Measurements from ENCODE around the gene BMS1. TPM values are rescaled to one million over a fixed set of nuclear protein-coding genes. Genes with fewer than 3 reads are reported as not detected.
A peak's percentile ranks its signal among the peaks of the same experiment; 100 is the strongest.
"Not testable (repeated sequence)": the region's sequence is repeated elsewhere in the genome, so short reads cannot be mapped to it uniquely, and the experiment has no call there.

The BMS1 gene, protein sequence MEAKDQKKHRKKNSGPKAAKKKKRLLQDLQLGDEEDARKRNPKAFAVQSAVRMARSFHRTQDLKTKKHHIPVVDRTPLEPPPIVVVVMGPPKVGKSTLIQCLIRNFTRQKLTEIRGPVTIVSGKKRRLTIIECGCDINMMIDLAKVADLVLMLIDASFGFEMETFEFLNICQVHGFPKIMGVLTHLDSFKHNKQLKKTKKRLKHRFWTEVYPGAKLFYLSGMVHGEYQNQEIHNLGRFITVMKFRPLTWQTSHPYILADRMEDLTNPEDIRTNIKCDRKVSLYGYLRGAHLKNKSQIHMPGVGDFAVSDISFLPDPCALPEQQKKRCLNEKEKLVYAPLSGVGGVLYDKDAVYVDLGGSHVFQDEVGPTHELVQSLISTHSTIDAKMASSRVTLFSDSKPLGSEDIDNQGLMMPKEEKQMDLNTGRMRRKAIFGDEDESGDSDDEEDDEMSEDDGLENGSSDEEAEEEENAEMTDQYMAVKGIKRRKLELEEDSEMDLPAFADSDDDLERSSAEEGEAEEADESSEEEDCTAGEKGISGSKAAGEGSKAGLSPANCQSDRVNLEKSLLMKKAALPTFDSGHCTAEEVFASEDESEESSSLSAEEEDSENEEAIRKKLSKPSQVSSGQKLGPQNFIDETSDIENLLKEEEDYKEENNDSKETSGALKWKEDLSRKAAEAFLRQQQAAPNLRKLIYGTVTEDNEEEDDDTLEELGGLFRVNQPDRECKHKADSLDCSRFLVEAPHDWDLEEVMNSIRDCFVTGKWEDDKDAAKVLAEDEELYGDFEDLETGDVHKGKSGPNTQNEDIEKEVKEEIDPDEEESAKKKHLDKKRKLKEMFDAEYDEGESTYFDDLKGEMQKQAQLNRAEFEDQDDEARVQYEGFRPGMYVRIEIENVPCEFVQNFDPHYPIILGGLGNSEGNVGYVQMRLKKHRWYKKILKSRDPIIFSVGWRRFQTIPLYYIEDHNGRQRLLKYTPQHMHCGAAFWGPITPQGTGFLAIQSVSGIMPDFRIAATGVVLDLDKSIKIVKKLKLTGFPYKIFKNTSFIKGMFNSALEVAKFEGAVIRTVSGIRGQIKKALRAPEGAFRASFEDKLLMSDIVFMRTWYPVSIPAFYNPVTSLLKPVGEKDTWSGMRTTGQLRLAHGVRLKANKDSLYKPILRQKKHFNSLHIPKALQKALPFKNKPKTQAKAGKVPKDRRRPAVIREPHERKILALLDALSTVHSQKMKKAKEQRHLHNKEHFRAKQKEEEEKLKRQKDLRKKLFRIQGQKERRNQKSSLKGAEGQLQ
- 10 to 100 TPM; 11.5 to 17.4 (median 16.7) TPM for total RNA-seq

DNA sequence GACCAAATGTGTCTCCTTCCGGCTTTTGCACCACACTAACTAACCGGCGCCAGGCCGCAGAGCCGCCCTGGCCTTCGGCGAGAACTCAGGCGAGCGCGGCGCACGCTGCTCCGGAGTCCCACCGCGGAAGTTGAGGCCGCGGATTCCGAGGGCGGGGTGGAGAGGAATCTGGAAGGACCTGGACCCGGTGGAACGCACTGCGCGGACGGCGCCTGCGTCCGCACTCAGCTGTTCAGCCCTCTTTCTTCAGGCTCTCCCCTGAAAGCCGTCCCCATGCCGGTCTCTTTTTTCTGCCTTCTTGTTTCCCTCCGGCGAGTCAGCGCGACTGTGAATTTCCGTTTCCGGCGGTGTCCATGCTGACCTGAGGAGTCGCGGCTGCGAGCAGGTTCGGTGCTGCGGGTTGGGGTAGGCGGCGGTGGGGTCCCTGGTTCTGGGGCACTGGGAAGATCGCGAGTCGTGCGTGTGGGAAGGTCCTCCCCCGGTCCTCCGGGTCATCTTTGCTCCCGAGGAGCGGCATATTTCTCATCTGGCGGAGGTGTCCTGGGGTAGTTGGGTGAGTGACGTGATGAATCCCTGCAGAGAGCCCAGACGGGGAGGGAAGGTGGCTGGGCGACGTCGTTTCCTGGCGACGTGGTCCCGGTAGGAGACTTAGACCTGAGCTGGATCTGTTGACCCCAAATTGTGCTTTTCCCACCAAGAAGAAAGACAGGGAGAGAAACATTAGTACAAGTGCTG is at the start of gene BMS1:
Gene BMS1 (plus strand): TSS at position 350 of the 735 bp plus-strand sequence. CDS start 1,600 bp downstream, outside the sequence.
- no peaks in the 10 kb centered on the region for H3K9me3 ChIP-seq
- peak; percentile 66 for DNase-seq
- intact Hi-C loops (cut with DNase I): no loop called here
- WGBS, 2 donors: 0% methylated on average over 7 to 19 of the region's 60 CpGs
- H3K27me3 ChIP-seq: peaks cover 0 to 8% (median 0%) of the 10 kb centered on the region in 4 donors
- peak within 1 kb of the TSS; percentile 50 to 88 (median 81) for H3K4me3 ChIP-seq
- TF ChIP-seq, protein P1, sequence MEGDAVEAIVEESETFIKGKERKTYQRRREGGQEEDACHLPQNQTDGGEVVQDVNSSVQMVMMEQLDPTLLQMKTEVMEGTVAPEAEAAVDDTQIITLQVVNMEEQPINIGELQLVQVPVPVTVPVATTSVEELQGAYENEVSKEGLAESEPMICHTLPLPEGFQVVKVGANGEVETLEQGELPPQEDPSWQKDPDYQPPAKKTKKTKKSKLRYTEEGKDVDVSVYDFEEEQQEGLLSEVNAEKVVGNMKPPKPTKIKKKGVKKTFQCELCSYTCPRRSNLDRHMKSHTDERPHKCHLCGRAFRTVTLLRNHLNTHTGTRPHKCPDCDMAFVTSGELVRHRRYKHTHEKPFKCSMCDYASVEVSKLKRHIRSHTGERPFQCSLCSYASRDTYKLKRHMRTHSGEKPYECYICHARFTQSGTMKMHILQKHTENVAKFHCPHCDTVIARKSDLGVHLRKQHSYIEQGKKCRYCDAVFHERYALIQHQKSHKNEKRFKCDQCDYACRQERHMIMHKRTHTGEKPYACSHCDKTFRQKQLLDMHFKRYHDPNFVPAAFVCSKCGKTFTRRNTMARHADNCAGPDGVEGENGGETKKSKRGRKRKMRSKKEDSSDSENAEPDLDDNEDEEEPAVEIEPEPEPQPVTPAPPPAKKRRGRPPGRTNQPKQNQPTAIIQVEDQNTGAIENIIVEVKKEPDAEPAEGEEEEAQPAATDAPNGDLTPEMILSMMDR (IDR thresholded peaks at IDR 0.05): peak in 2 of 6 experiments; percentile 10 to 31
- TF ChIP-seq POLR2A (IDR thresholded peaks at IDR 0.05): peak in 2 of 4 donors; percentile 33 to 71
- peaks cover 0 to 35% (median 11%) of the 10 kb centered on the region in 3 donors for H3K36me3 ChIP-seq
- peaks cover 0 to 21% (median 10%) of the 10 kb centered on the region in 3 donors for H3K4me1 ChIP-seq
- peak within 1 kb of the TSS; percentile 89 to 93 (median 91) for H3K27ac ChIP-seq

DNA sequence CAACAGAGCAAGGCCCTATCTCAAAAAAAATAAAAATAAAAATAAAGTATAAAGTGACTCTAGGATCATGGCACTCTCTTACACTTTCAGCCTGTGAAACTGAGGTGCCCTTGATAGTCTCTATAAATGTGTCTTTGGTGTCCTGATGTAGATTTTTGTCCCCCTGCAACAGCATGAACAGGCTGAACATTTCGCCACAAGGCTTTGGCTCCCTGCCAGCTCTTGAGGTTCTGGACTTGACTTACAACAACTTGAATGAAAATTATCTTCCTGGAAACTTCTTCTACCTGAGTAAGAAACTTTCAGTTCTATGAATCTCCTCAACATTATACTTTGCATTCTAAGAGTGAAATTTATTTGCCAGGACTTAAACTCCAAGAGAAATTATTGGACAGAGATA is 48.1 kb upstream of the BMS1 start:
- H3K27me3 ChIP-seq: peaks cover 0 to 16% (median 0%) of the 10 kb centered on the region in 4 donors
- DNase-seq: no peak
- H3K27ac ChIP-seq: no peak overlapping the region
- H3K4me1 ChIP-seq: no peaks in the 10 kb centered on the region
- intact Hi-C loops (cut with DNase I): no loop called here
- H3K4me3 ChIP-seq: no peak overlapping the region
- no peaks in the 10 kb centered on the region for H3K36me3 ChIP-seq
- 11 to 50% methylated on average over 1 of the region's 1 CpG for WGBS, 2 donors
- TF ChIP-seq, protein P1 (IDR thresholded peaks at IDR 0.05): no peak
- no peak for TF ChIP-seq POLR2A (IDR thresholded peaks at IDR 0.05)
- no peaks in the 10 kb centered on the region for H3K9me3 ChIP-seq

DNA sequence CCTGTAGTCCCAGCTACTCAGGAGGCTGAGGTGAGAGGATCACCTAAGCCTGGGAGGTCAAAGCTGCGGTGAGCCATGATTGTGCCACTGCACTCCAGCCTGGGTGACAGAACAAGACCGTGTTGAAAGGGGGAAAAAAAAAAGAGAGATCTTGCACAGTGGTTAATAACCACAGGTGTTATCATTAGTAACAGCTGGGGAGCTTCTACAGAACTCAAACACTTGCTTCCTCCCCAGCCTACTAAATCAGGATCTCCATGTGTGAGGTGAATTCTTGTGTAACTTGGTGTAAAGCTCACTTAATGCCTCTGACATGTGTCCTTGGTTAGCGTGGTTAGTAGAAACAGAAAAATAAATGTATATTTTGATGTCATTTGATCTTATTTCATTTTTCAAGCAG is 43.9 kb upstream of the BMS1 start:
- intact Hi-C loops (cut with DNase I): no loop called here
- Histone ChIP-seq H3K9me3 (peaks cover 0 to 13% (median 5%) of the 10 kb centered on the region in 3 donors), H3K4me1 (no peaks in the 10 kb centered on the region), H3K27ac (no peak overlapping the region), H3K4me3 (no peak overlapping the region), H3K27me3 (peaks cover 0 to 11% (median 0%) of the 10 kb centered on the region in 4 donors), H3K36me3 (no peaks in the 10 kb centered on the region)
- DNase-seq: no peak
- no peak for TF ChIP-seq POLR2A (IDR thresholded peaks at IDR 0.05)
- TF ChIP-seq, protein P1 (IDR thresholded peaks at IDR 0.05): no peak
- 41 to 62% methylated on average over 2 to 3 of the region's 3 CpGs for WGBS, 2 donors

DNA sequence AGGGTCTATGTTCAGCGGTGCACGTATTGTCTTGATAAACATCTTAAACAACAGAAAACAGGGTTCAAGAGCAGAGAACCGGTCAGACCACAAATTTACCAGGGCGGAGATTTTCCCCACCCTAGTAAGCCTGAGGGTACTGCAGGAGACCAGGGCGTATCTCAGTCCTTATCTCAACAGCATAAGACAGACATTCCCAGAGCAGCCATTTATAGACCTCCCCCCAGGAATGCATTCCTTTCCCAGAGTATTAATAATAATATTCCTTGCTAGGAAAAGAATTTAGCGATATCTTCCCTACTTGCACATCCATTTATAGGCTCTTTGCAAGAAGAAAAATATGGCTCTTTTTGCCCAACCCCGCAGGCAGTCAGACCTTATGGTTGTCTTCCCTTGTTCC is 41.1 kb upstream of the BMS1 start:
- H3K27ac ChIP-seq; DNase-seq; H3K4me1 ChIP-seq; H3K36me3 ChIP-seq; H3K4me3 ChIP-seq; intact Hi-C loops (cut with DNase I): not testable (repeated sequence)
- WGBS, 2 donors: 85% methylated on average over 7 of the region's 7 CpGs
- peaks cover 0 to 13% (median 5%) of the 10 kb centered on the region in 3 donors for H3K9me3 ChIP-seq
- peaks cover 0 to 19% (median 0%) of the 10 kb centered on the region in 4 donors for H3K27me3 ChIP-seq
